NCI-H2081 (cell line): ENCODE measurements around the gene ZNF790.
"Not testable (repeated sequence)": the region's sequence is repeated elsewhere in the genome, so short reads cannot be mapped to it uniquely, and the experiment has no call there.

Source experiments
- DNase-seq, 2 experiments: peaks; one replicate each; lab custom pipeline; 2025; lab: John Stamatoyannopoulos, UW

ZNF790 gene

GRCh38 chr19:36837906-36838783 lies at the start of gene ZNF790:
TSS of gene ZNF790 (minus strand) at chr19:36838387. CDS start at chr19:36825619, 12,768 bp downstream.
- peak; percentile 79 to 90 for DNase-seq

- no peak for DNase-seq
These were observed 39.1 kb upstream of the ZNF790 start for GRCh38 chr19:36876993-36877938.

- no peak for DNase-seq
These were observed 13.7 kb upstream of the ZNF790 start for GRCh38 chr19:36851898-36852297.

- DNase-seq, result peak; percentile 84 to 93
These were observed 12.6 kb upstream of the ZNF790 start, which contains the start of gene ZNF345 for GRCh38 chr19:36850559-36851442. TSS of gene ZNF345 (plus strand) at chr19:36850876. CDS start at chr19:36876831, 25,955 bp downstream.

- DNase-seq, result peak; percentile 74 to 88
These were observed 11.7 kb upstream of the ZNF790 start for GRCh38 chr19:36849701-36850558.

- no peak for DNase-seq
These were observed 9.8 kb upstream of the ZNF790 start for GRCh38 chr19:36847968-36848367.

GRCh38 chr19:36838784-36839324 lies 667 bp upstream of the ZNF790 start:
- no peak for DNase-seq

GRCh38 chr19:36837176-36837905 lies 846 bp downstream of the ZNF790 start:
- DNase-seq, result no peak

- no peak for DNase-seq
These were observed 4.8 kb downstream of the ZNF790 start for GRCh38 chr19:36833430-36833829.

- no peak for DNase-seq
These were observed 16.4 kb downstream of the ZNF790 start for GRCh38 chr19:36821758-36822157.

GRCh38 chr19:36819130-36819630 lies 19.0 kb downstream of the ZNF790 start:
- DNase-seq, result no peak

- no peak for DNase-seq
These were observed 31.2 kb downstream of the ZNF790 start for GRCh38 chr19:36807029-36807428.

GRCh38 chr19:36805364-36805763 lies 32.8 kb downstream of the ZNF790 start:
- no peak for DNase-seq

GRCh38 chr19:36797786-36798108 lies 40.4 kb downstream of the ZNF790 start:
- DNase-seq, result no peak

GRCh38 chr19:36796714-36796992 lies 41.5 kb downstream of the ZNF790 start:
- DNase-seq, result no peak

GRCh38 chr19:36791420-36792141 lies 46.6 kb downstream of the ZNF790 start:
- DNase-seq, result not testable (repeated sequence)

GRCh38 chr19:36775768-36776167 lies 62.4 kb downstream of the ZNF790 start:
- no peak for DNase-seq

GRCh38 chr19:36773223-36773579 lies 65.0 kb downstream of the ZNF790 start:
- no peak for DNase-seq
